ENCODE results near the gene KLF6. TPM values are rescaled to one million over a fixed set of nuclear protein-coding genes. Genes with fewer than 3 reads are reported as not detected.

KLF6 gene
- polyA plus RNA-seq, 1 experiment: 47.2 TPM

- H3K27ac ChIP-seq (ENCODE audit: low read depth, low read length): peak overlapping the region; percentile 21
- no peak for DNase-seq (ENCODE audit: low read depth, low spot score)
- POLR2A ChIA-PET: no interaction called here
- H3K4me3 ChIP-seq (ENCODE audit: low read depth, low read length): no peak overlapping the region
- no peaks in the 10 kb centered on the region for H3K27me3 ChIP-seq (ENCODE audit: control insufficient read depth, insufficient read depth, low read length)
- CTCF ChIA-PET: no interaction called here
- no peak for TF ChIP-seq CTCF (IDR thresholded peaks at IDR 0.05; ENCODE audit: low read depth, low read length)
- no peaks in the 10 kb centered on the region for H3K9me3 ChIP-seq (ENCODE audit: control insufficient read depth, insufficient read depth, low read length)
These were observed 14.3 kb downstream of the KLF6 start for GRCh38 chr10:3770611-3771110.

GRCh38 chr10:3769556-3769955 lies 15.5 kb downstream of the KLF6 start:
- ChIA-PET CTCF (no interaction called here), POLR2A (no interaction called here)
- no peak for DNase-seq (ENCODE audit: low read depth, low spot score)
- Histone ChIP-seq H3K27ac (ENCODE audit: low read depth, low read length) (no peak overlapping the region), H3K9me3 (ENCODE audit: control insufficient read depth, insufficient read depth, low read length) (no peaks in the 10 kb centered on the region), H3K27me3 (ENCODE audit: control insufficient read depth, insufficient read depth, low read length) (no peaks in the 10 kb centered on the region), H3K4me3 (ENCODE audit: low read depth, low read length) (no peak overlapping the region)
- TF ChIP-seq CTCF (IDR thresholded peaks at IDR 0.05; ENCODE audit: low read depth, low read length): no peak

- Histone ChIP-seq H3K9me3 (ENCODE audit: control insufficient read depth, insufficient read depth, low read length) (no peaks in the 10 kb centered on the region; the same call in 1 of the 2 replicates), H3K27me3 (ENCODE audit: control insufficient read depth, insufficient read depth, low read length) (no peaks in the 10 kb centered on the region), H3K27ac (ENCODE audit: low read depth, low read length) (no peak overlapping the region), H3K4me3 (ENCODE audit: low read depth, low read length) (no peak overlapping the region)
- ChIA-PET CTCF (no interaction called here), POLR2A (no interaction called here)
- TF ChIP-seq CTCF (IDR thresholded peaks at IDR 0.05; ENCODE audit: low read depth, low read length): no peak
- DNase-seq (ENCODE audit: low read depth, low spot score): no peak
These were observed 18.8 kb downstream of the KLF6 start for GRCh38 chr10:3766046-3766756.

- Histone ChIP-seq H3K4me3 (ENCODE audit: low read depth, low read length) (no peak overlapping the region), H3K27me3 (ENCODE audit: control insufficient read depth, insufficient read depth, low read length) (no peaks in the 10 kb centered on the region), H3K9me3 (ENCODE audit: control insufficient read depth, insufficient read depth, low read length) (no peaks in the 10 kb centered on the region; the same call in 1 of the 2 replicates), H3K27ac (ENCODE audit: low read depth, low read length) (no peak overlapping the region)
- ChIA-PET CTCF (no interaction called here), POLR2A (no interaction called here)
- DNase-seq (ENCODE audit: low read depth, low spot score): no peak
- no peak for TF ChIP-seq CTCF (IDR thresholded peaks at IDR 0.05; ENCODE audit: low read depth, low read length)
These were observed 19.9 kb downstream of the KLF6 start for GRCh38 chr10:3765146-3765545.

GRCh38 chr10:3764626-3765112 lies 20.3 kb downstream of the KLF6 start:
- no peak for DNase-seq (ENCODE audit: low read depth, low spot score)
- ChIA-PET CTCF (no interaction called here), POLR2A (interaction anchor here (0.5 kb wide), 1 partner anchor 327 kb away, joined by 3 read pairs; no protein-coding TSS in a partner anchor)
- H3K27me3 ChIP-seq (ENCODE audit: control insufficient read depth, insufficient read depth, low read length): no peaks in the 10 kb centered on the region
- no peak overlapping the region for H3K4me3 ChIP-seq (ENCODE audit: low read depth, low read length)
- H3K9me3 ChIP-seq (ENCODE audit: control insufficient read depth, insufficient read depth, low read length): no peaks in the 10 kb centered on the region; the same call in 1 of the 2 replicates
- H3K27ac ChIP-seq (ENCODE audit: low read depth, low read length): no peak overlapping the region
- no peak for TF ChIP-seq CTCF (IDR thresholded peaks at IDR 0.05; ENCODE audit: low read depth, low read length)
